Mucosa of rectum (tissue), 2 donors: ENCODE measurements around the gene PAQR9.

ENCODE experiments used
- H3K27ac ChIP-seq, 2 donors: one replicate each; pipeline ENCODE4 v1.7.0; 2013; ENCODE audit warnings: inconsistent platforms in 2 of 2, low read depth in 2 of 2, low read length in 2 of 2
- H3K27me3 ChIP-seq, 2 donors: one replicate each; pipeline ENCODE4 v1.7.0; 2013; ENCODE audit warnings: low read length in 2 of 2; ENCODE audit not compliant: control insufficient read depth in 2 of 2, insufficient read depth in 2 of 2
- H3K36me3 ChIP-seq, 2 donors: one replicate each; pipeline ENCODE4 v1.7.0; 2013; ENCODE audit warnings: low read length in 2 of 2; ENCODE audit not compliant: control insufficient read depth in 2 of 2, insufficient read depth in 2 of 2
- H3K4me1 ChIP-seq, 2 donors: one replicate each; pipeline ENCODE4 v1.7.0; 2013; ENCODE audit warnings: low read length in 2 of 2, mild to moderate bottlenecking in 1 of 2; ENCODE audit not compliant: control insufficient read depth in 2 of 2, insufficient read depth in 2 of 2
- H3K4me3 ChIP-seq, 2 donors: one replicate each; pipeline ENCODE4 v1.7.0; 2013; ENCODE audit warnings: low read length in 2 of 2
- H3K9ac ChIP-seq, 2 donors: one replicate each; pipeline ENCODE4 v1.7.0; 2013; ENCODE audit warnings: low read length in 2 of 2, low read depth in 1 of 2, mild to moderate bottlenecking in 1 of 2
- H3K9me3 ChIP-seq, 2 donors: one replicate each; pipeline ENCODE4 v1.7.0; 2013; ENCODE audit warnings: low read length in 2 of 2; ENCODE audit not compliant: control insufficient read depth in 2 of 2
- donor health status: healthy.
- donor health status: Normal muscosa, but diverticular disease.

Gene PAQR9

GRCh38 chr3:142983318-142983717 lies 19.8 kb upstream of the PAQR9 start:
- Histone ChIP-seq H3K27ac (no peak overlapping the region), H3K9me3 (no peaks in the 10 kb centered on the region), H3K9ac (no peak overlapping the region), H3K4me3 (no peak overlapping the region), H3K4me1 (no peaks in the 10 kb centered on the region), H3K36me3 (no peaks in the 10 kb centered on the region), H3K27me3 (no peaks in the 10 kb centered on the region)

GRCh38 chr3:142982038-142982773 lies 18.7 kb upstream of the PAQR9 start:
- H3K4me3 ChIP-seq = no peak overlapping the region
- H3K27me3 ChIP-seq = no peaks in the 10 kb centered on the region
- H3K36me3 ChIP-seq = no peaks in the 10 kb centered on the region
- H3K9me3 ChIP-seq = no peaks in the 10 kb centered on the region
- no peaks in the 10 kb centered on the region for H3K4me1 ChIP-seq
- no peak overlapping the region for H3K27ac ChIP-seq
- no peak overlapping the region for H3K9ac ChIP-seq

- no peak overlapping the region for H3K9ac ChIP-seq
- H3K4me3 ChIP-seq = no peak overlapping the region
- no peaks in the 10 kb centered on the region for H3K27me3 ChIP-seq
- no peak overlapping the region for H3K27ac ChIP-seq
- H3K9me3 ChIP-seq = no peaks in the 10 kb centered on the region
- no peaks in the 10 kb centered on the region for H3K36me3 ChIP-seq
- no peaks in the 10 kb centered on the region for H3K4me1 ChIP-seq
Measured at GRCh38 chr3:142981108-142981507, 17.6 kb upstream of the PAQR9 start.

- Histone ChIP-seq H3K36me3 (no peaks in the 10 kb centered on the region), H3K9me3 (no peaks in the 10 kb centered on the region), H3K27me3 (peaks cover 0 to 2% of the 10 kb centered on the region in 2 donors), H3K27ac (no peak overlapping the region), H3K4me3 (no peak overlapping the region), H3K9ac (no peak overlapping the region), H3K4me1 (no peaks in the 10 kb centered on the region)
Measured at GRCh38 chr3:142977399-142977728, 13.9 kb upstream of the PAQR9 start.

- no peaks in the 10 kb centered on the region for H3K36me3 ChIP-seq
- no peak overlapping the region for H3K4me3 ChIP-seq
- H3K9ac ChIP-seq = no peak overlapping the region
- no peak overlapping the region for H3K27ac ChIP-seq
- no peaks in the 10 kb centered on the region for H3K4me1 ChIP-seq
- H3K9me3 ChIP-seq = no peaks in the 10 kb centered on the region
- peaks cover 0 to 6% of the 10 kb centered on the region in 2 donors for H3K27me3 ChIP-seq
Measured at GRCh38 chr3:142976621-142977398, 13.3 kb upstream of the PAQR9 start.

GRCh38 chr3:142975316-142975995 lies 12.0 kb upstream of the PAQR9 start:
- Histone ChIP-seq H3K27me3 (peaks cover 0 to 10% of the 10 kb centered on the region in 2 donors), H3K36me3 (no peaks in the 10 kb centered on the region), H3K4me1 (no peaks in the 10 kb centered on the region), H3K9ac (no peak overlapping the region), H3K27ac (no peak overlapping the region), H3K9me3 (no peaks in the 10 kb centered on the region), H3K4me3 (no peak overlapping the region)

- Histone ChIP-seq H3K9ac (no peak overlapping the region), H3K4me1 (no peaks in the 10 kb centered on the region), H3K27ac (no peak overlapping the region), H3K36me3 (no peaks in the 10 kb centered on the region), H3K27me3 (peaks cover 0 to 10% of the 10 kb centered on the region in 2 donors), H3K9me3 (no peaks in the 10 kb centered on the region), H3K4me3 (no peak overlapping the region)
Measured at GRCh38 chr3:142973217-142974009, 9.9 kb upstream of the PAQR9 start.

GRCh38 chr3:142972092-142972753 lies 8.7 kb upstream of the PAQR9 start:
- H3K4me1 ChIP-seq = no peaks in the 10 kb centered on the region

GRCh38 chr3:142971431-142971830 lies 8.0 kb upstream of the PAQR9 start:
- H3K27ac ChIP-seq = no peak overlapping the region
- H3K36me3 ChIP-seq = no peaks in the 10 kb centered on the region
- no peaks in the 10 kb centered on the region for H3K9me3 ChIP-seq
- H3K4me3 ChIP-seq = no peak overlapping the region
- H3K4me1 ChIP-seq = no peaks in the 10 kb centered on the region
- no peak overlapping the region for H3K9ac ChIP-seq
- peaks cover 5 to 13% of the 10 kb centered on the region in 2 donors for H3K27me3 ChIP-seq

More at GRCh38 chr3:142972092-142972753, 8.7 kb upstream of the PAQR9 start:
- H3K9ac ChIP-seq = no peak overlapping the region
- no peak overlapping the region for H3K27ac ChIP-seq
- peaks cover 0 to 11% of the 10 kb centered on the region in 2 donors for H3K27me3 ChIP-seq
- H3K4me3 ChIP-seq = no peak overlapping the region
- no peaks in the 10 kb centered on the region for H3K9me3 ChIP-seq
- no peaks in the 10 kb centered on the region for H3K36me3 ChIP-seq
